ENCODE measurements around the gene HSPG2.
"Not testable (repeated sequence)": the region's sequence is repeated elsewhere in the genome, so short reads cannot be mapped to it uniquely, and the experiment has no call there.

The HSPG2 gene

GRCh38 chr1:21818656-21819055 is 118.5 kb downstream of the HSPG2 start:
- peak; percentile 80 for DNase-seq (ENCODE audit: extremely low spot score, insufficient read length, low read depth)
- no peak for FAIRE-seq

DNA sequence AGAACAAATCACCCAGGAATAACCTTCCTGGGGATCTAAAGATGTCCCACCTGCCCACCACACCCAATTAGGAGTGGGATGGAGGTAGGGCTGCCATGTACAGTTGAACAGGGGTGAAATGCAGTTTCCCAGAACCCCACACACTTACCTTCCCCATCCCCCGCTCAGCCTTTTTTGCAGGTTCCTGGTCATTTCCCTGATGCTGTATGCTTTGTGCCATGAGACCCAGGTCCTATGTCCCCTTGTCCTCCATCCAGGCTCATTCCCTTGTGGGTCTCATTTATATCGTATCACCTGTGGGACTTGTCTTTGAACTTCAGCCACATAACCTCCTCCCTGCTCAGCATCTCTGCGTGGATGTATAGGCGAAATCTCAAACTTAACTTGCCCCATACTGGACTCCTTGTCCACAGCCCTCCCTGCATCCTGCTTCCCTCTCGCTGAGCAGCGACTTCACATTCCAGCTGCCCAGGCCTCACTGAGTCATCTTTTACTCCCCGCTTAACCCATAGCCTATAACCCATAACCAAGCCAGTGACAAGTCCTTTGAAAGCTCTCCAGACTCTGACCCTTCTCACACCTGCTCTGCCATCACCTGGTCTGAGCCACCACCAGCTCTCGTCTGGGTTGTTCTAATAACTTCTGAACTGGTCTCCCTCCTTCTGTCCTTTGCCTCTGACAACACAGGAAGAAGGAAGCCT is 120.4 kb downstream of the HSPG2 start:
- DNase-seq (ENCODE audit: extremely low spot score, insufficient read length, low read depth) (no peak), FAIRE-seq (no peak)

DNA sequence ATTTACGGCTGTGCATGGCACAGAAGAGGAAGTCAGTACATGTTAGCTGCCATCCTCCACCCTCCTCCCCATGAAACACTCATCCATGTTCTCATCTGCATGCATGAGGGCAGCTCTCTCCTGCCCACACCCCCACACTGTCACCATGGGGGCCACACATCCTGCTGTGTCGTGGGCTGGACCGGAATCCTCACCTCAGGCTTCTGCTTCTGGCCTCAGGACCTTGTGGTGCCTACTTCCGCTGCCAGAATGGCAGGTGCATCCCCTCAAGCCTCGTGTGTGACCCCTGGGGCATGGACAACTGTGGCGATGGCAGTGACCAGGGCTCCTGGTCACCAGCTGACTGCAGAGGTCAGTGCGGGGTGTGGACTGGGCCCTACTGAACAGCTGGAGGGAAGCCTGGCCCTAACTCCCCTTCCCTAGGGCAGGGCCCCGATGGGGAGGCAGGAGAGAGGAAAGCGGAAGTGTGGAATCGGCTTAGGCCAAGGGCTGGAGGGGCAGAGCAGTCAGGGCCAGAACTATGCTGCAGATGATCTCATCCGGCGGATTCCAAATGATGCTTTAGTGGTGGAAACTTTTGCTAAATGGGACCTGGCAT is 121.3 kb downstream of the HSPG2 start:
- FAIRE-seq (no peak), DNase-seq (ENCODE audit: extremely low spot score, insufficient read length, low read depth) (no peak)

DNA sequence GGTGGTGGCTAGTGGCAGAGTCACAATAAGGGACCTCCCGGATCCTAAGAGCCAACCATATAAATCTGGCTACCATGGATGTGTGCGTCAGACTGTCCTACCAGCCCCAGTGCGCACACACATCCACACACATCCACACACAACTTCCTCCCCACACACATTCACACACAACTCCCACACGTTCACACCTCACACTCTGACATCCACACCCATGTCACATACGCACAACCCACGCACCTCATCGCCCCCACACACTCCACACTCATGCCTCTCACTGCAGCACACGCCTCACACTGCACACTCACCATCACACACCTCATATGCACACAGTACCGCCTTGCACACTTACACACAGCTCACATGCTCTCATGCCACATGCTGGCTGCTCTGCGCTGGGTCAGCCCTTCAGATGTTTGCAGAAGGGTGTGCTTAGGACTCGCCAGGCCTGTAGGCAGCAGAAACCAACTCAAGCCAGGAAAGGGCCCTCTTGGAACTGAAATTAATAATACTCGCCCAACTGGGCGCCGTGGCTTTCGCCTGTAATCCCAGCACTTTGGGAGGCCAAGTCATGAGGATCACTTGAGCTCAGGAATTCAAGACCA is 122.0 kb downstream of the HSPG2 start:
- DNase-seq (ENCODE audit: extremely low spot score, insufficient read length, low read depth) = no peak
- no peak for FAIRE-seq

- DNase-seq (ENCODE audit: extremely low spot score, insufficient read length, low read depth) (peak; percentile 58), FAIRE-seq (no peak)
Measured at GRCh38 chr1:21814241-21814918, 122.7 kb downstream of the HSPG2 start.

DNA sequence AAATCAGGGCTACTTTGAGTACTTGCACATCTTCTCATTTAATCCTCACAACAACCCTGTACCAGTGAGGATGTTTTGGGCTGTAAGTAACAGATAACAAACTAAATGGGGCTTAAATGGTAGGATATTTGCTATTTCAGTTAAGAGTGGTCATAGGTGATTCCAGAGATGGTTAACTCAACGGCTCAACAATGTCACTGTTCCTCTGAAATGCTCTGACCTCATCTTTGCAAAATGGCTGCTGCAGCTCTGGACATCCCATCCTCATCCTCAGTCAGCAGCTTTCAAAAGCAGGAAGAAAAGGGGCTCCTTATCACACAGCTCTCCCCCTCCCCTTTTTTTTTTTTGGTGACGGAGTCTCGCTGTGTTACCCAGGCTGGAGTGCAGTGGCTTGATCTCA is 123.6 kb downstream of the HSPG2 start:
- no peak for FAIRE-seq

GRCh38 chr1:21811875-21812305 is 125.2 kb downstream of the HSPG2 start, which contains the start of gene LDLRAD2:
Gene LDLRAD2 (plus strand): TSS chr1:21812265. CDS start chr1:21812452, 187 bp downstream.
- DNase-seq (ENCODE audit: extremely low spot score, insufficient read length, low read depth) (no peak), FAIRE-seq (peak; percentile 65)

More for the DNA sequence above, 123.6 kb downstream of the HSPG2 start:
- DNase-seq (ENCODE audit: extremely low spot score, insufficient read length, low read depth) = no peak

DNA sequence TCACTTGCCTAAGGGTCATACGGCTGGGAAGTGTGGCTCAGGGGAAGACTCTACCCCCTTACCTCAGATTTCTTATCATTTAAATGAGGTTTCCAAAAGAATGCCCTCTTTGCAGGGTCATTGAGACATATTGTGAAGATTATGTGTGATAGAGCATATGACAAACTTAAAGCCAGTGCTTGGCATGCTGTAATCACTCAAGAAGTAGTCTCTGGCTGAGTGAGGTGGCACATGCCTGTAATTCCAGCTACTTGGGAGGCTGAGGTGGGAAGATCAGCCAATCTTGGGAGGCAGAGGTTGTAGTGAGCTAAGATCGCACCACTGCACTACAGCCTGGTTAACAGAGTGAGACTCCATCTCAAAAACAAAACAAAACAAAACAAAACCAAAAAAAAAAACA is 132.6 kb downstream of the HSPG2 start:
- FAIRE-seq = no peak
- DNase-seq (ENCODE audit: extremely low spot score, insufficient read length, low read depth) = no peak

- DNase-seq (ENCODE audit: extremely low spot score, insufficient read length, low read depth) (no peak), FAIRE-seq (no peak)
Measured at GRCh38 chr1:21801100-21801499, 136.0 kb downstream of the HSPG2 start.

- DNase-seq (ENCODE audit: extremely low spot score, insufficient read length, low read depth) (no peak), FAIRE-seq (no peak)
Measured at GRCh38 chr1:21799730-21800129, 137.4 kb downstream of the HSPG2 start.

- no peak for DNase-seq (ENCODE audit: extremely low spot score, insufficient read length, low read depth)
- no peak for FAIRE-seq
Measured at GRCh38 chr1:21795075-21795474, 142.0 kb downstream of the HSPG2 start.

GRCh38 chr1:21794656-21795055 is 142.5 kb downstream of the HSPG2 start:
- FAIRE-seq = no peak
- no peak for DNase-seq (ENCODE audit: extremely low spot score, insufficient read length, low read depth)

DNA sequence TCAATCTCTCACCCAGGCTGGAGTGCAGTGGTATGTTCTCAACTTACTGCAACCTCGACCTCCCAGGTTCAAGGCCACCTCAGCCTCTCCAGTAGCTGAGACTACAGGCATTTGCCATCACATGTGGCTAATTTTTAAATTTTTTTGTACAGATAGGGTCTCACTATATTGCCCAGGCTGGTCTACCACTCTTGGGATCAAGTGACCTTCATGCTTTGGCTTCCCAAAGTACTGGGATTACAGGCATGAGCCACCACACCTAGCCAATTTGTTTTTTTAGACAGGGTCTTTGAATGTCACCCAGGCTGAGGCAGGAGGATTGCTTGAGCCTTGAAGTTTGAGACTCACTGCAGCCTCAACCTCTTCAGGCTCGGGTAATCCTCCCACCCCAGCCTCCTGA is 144.0 kb downstream of the HSPG2 start:
- FAIRE-seq (no peak), DNase-seq (ENCODE audit: extremely low spot score, insufficient read length, low read depth) (no peak)

DNA sequence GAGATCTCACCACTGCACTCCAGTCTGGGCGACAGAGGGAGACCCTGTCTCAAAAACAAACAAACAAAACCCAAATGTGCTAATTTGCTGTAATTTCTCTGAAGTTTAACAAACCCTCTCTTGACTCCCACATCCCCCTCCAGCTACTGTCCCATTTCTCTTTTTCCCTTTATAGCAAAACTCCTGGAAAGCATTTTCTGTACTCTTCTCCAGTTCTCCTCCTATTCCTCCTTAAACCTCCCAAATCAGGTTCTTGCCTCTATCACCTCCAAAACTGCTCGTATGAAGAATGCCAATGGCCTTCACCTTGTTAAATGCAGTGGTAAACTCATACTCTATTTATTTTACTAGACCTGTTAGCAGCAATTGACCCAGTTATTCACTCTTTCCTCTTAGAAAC is 150.5 kb downstream of the HSPG2 start:
- no peak for DNase-seq (ENCODE audit: extremely low spot score, insufficient read length, low read depth)
- no peak for FAIRE-seq

- not testable (repeated sequence) for DNase-seq (ENCODE audit: extremely low spot score, insufficient read length, low read depth); FAIRE-seq
Measured at GRCh38 chr1:21785764-21786163, 151.3 kb downstream of the HSPG2 start.

DNA sequence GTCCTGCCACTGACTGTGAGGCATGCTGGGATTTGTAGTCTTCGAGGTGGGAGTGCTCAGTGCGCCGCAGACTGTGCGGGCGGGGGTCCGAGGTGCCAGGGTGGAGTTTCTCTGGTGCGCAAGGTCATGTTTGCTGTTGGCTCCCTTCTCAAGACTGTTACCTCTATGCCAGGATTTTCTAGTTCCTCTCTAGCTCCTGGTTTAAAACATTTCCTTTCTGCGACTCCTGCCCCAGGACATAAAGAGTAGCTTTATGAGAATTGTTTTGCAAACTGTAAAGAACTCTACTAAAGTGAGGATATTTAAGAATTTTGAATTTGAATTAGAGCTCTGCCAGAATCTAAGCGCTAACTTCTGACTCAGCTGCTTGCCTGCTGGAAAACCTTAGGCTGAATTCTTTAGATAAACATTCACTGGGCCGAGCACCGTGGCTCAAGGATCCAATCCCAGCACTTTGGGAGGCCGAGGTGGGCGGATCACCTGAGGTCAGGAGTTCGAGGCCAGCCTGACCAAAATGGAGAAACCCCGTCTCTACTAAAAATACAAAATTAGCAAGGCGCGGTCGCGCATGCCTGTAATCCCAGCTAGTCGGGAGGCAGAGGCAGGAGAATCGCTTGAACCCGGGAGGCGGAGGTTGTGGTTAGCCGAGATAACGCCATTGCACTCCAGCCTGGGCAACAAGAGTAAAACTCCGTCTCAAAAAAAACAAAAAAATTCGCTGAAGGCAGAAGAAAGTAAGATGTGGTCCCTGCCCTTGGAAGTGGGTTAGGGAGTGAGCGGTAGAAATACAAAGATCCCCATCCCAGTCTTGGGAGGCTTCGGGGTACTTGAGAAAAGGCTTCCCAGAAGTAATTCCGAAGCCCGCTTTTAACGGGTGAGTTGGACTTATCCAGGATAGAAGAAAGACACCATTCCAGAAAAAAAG is 153.2 kb downstream of the HSPG2 start:
- DNase-seq (ENCODE audit: extremely low spot score, insufficient read length, low read depth) (no peak), FAIRE-seq (no peak)

DNA sequence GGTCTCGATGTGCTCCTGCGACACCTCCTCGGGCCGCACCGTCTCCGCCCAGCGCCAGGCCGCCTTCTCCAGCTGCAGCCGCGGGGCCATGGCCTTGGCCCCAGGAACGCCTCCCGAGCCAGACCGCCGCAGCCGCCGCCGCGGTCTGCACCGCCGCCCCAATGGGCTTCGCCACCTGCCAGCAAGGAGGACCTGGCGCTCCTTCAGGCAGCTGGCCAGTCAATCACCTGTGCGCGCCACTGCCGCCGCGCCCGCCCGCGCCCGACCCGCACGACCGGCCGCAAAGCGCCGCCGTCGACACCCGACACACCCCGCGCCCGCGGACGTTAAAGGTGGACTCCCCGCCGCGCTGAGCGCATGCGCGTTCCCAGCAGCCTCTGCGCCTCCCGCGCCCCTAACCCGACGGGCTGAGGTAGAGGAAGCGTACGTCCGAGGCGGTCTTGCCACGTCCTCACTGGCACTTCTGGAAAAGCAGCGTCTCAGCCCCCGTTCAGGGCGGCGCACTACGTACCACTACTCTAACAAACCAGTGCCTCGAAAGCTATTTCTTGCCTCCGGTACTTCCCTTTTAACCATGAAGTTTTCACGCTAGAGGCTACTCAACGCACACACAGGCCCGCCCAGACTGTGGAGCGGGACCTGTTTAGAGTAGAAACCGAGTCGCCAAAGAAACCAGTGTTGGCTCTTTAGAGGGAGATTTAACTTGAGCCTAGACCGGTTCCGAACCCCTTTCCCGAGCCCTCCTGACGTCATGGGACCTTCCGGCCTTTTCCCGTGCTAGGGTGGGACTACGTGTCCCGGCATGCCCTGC is 154.0 kb downstream of the HSPG2 start, which contains the start of gene USP48:
Gene USP48, minus strand, starts transcription at position 282 of the 811 bp plus-strand sequence. Its CDS starts 192 bp downstream, at position 90.
- peak; percentile 81 for DNase-seq (ENCODE audit: extremely low spot score, insufficient read length, low read depth)
- FAIRE-seq = peak; percentile 96

DNA sequence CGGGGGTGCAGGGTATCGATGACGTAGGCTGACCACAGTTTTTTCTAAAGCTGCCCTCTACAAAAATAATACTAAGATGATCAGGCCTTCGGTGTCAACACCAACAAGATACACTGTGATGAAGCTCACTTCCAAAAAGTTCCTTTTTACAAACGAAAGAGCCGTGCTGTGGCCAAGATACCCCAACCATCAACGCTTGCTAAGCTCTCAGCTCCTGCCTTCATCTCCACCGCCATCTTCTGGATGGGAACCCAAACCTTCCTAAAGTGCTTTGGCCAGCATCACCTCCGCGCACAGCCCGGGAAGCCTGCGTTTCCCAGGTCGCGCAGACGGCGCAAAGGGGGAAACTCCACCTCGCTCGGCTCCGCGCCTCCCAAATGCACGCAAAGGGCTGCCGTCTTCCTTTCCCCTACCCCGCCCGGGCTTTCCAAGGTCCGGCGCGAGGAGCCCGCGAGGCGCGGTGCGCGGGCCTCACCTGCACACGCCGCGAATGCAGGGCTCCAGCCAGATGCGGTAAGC is 154.7 kb downstream of the HSPG2 start:
- FAIRE-seq (peak; percentile 66), DNase-seq (ENCODE audit: extremely low spot score, insufficient read length, low read depth) (no peak)

Data from GM18507 (cell line).